Measurements from ENCODE around the gene VAV2.

VAV2 gene

GRCh38 chr9:133715866-133716563 lies 276.1 kb downstream of the VAV2 start:
- DNase-seq: peak; percentile 53

- DNase-seq: no peak
Measured at GRCh38 chr9:133715295-133715865, 276.7 kb downstream of the VAV2 start.

- DNase-seq: no peak
Measured at GRCh38 chr9:133714606-133715294, 277.4 kb downstream of the VAV2 start.

- DNase-seq: no peak
Measured at GRCh38 chr9:133713960-133714495, 278.1 kb downstream of the VAV2 start.

GRCh38 chr9:133713150-133713959 lies 278.8 kb downstream of the VAV2 start:
- no peak for DNase-seq

- no peak for DNase-seq
Measured at GRCh38 chr9:133712221-133713100, 279.7 kb downstream of the VAV2 start.
